Fibroblast of lung (primary cell): ENCODE measurements around the gene IL1RAPL2. TPM values are rescaled to one million over a fixed set of nuclear protein-coding genes. Genes with fewer than 3 reads are reported as not detected.

ENCODE experiments used
- DNase-seq, 2 donors: peaks; one replicate each; pipeline versions ENCODE4 v3.0.0 to v3.0.0-alpha.2; 2010; ENCODE audit warnings: low read depth in 2 of 2
- H2AFZ ChIP-seq: 2 replicates; pipeline ENCODE4 v1.5.1; 2012; ENCODE audit warnings: low read length, control low read depth, inconsistent platforms
- H3K27ac ChIP-seq: 2 replicates; pipeline ENCODE4 v1.5.1; 2011; ENCODE audit warnings: low read length, control low read depth; ENCODE audit not compliant: insufficient read depth
- H3K27me3 ChIP-seq: 2 replicates; pipeline ENCODE4 v1.5.1; 2011; ENCODE audit warnings: mild to moderate bottlenecking, low read length; ENCODE audit not compliant: control insufficient read depth, insufficient read depth
- H3K36me3 ChIP-seq: 2 replicates; pipeline ENCODE4 v1.5.1; 2011; ENCODE audit warnings: low read length; ENCODE audit not compliant: control insufficient read depth, insufficient read depth
- H3K4me1 ChIP-seq: 2 replicates; pipeline ENCODE4 v1.5.1; 2011; ENCODE audit warnings: low read length; ENCODE audit not compliant: control insufficient read depth, insufficient read depth; ENCODE audit errors: extremely low read depth
- H3K4me2 ChIP-seq: 2 replicates; pipeline ENCODE4 v1.5.1; 2011; ENCODE audit warnings: low read length, control low read depth; ENCODE audit not compliant: insufficient read depth; ENCODE audit errors: extremely low read depth
- H3K4me3 ChIP-seq, 4 experiments: fragments of 200-600 bp in 1 of 4; sonication (generic) in 1 of 4; replicated peaks in 1 of 4; 2 replicates each; pipeline ENCODE4 v1.5.1; 2011 to 2016; ENCODE audit warnings: low read length in 4 of 4, low read depth in 3 of 4, mild to moderate bottlenecking in 3 of 4, control low read depth in 2 of 4, inconsistent platforms in 1 of 4, mixed read lengths in 1 of 4; ENCODE audit not compliant: insufficient read depth in 1 of 4; ENCODE audit errors: control extremely low read depth in 1 of 4
- H3K79me2 ChIP-seq: 2 replicates; pipeline ENCODE4 v1.5.1; 2012; ENCODE audit warnings: mild to moderate bottlenecking, low read length, inconsistent platforms; ENCODE audit not compliant: control insufficient read depth, insufficient read depth
- H3K9ac ChIP-seq: 2 replicates; pipeline ENCODE4 v1.5.1; 2011; ENCODE audit warnings: mild to moderate bottlenecking, low read length, control low read depth; ENCODE audit not compliant: insufficient read depth
- H3K9me3 ChIP-seq: 2 replicates; pipeline ENCODE4 v1.5.1; 2012; ENCODE audit warnings: low read depth, low read length; ENCODE audit not compliant: control insufficient read depth, insufficient read depth
- H4K20me1 ChIP-seq: 2 replicates; pipeline ENCODE4 v1.5.1; 2011; ENCODE audit warnings: low read length; ENCODE audit not compliant: control insufficient read depth, insufficient read depth; ENCODE audit errors: extremely low read depth
- CTCF ChIP-seq, 2 donors: IDR thresholded peaks in 1 of 2; conservative IDR thresholded peaks in 1 of 2; 1 replicate in 1 of 2; 2 replicates in 1 of 2; pipeline ENCODE4 v1.5.1; 2011 to 2012; ENCODE audit warnings: low read length in 2 of 2, control low read depth in 1 of 2, inconsistent platforms in 1 of 2, low read depth in 1 of 2, mild to moderate bottlenecking in 1 of 2
- EZH2 ChIP-seq: IDR thresholded peaks from 2 replicates; pipeline ENCODE4 v1.5.1; 2012; ENCODE audit warnings: low read length, control low read depth, mild to moderate bottlenecking; ENCODE audit errors: missing control alignments
- polyA plus RNA-seq, 2 donors: library from polyadenylated mRNA; depleted of rRNA in 1 of 2; stranded (reverse) in 1 of 2; unstranded in 1 of 2; fragments of >200 nt; gene quantifications; 2 replicates each; pipeline ENCODE4 v1.2.1, GENCODE V29; 2011 to 2012; ENCODE audit warnings: missing spikeins in 1 of 2
- total RNA-seq: library from RNA; depleted of rRNA; stranded (reverse); fragments of >200 nt; gene quantifications from 2 replicates; pipeline ENCODE4 v1.2.1, GENCODE V29; 2014

The IL1RAPL2 gene
- total and polyA plus RNA-seq, 2 donors (not counting 1 experiment from before 2014, with no cell fraction given), result 0.22 TPM; not detected in 1

DNA sequence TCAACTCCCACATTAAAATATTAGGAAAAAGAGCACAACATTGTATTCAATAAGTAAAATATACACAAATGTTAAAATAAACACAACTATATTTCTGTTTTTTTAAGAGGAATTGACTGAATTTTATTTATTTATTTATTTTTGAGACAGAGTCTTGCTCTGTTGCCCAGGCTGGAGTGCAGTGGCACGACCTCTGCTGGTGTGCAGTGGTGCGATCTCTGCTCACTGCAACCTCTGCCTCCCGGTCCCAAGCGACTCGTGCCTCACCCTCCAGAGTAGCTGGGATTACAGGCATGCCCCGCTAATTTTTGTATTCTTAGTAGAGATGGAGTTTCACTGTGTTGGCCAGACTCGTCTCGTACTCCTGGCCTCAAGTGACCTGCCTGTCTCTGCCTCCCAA is 623.1 kb downstream of the IL1RAPL2 start:
- Histone ChIP-seq H3K4me2 (no peak overlapping the region), H3K4me1 (no peaks in the 10 kb centered on the region), H3K4me3 (no peak overlapping the region), H3K9ac (no peak overlapping the region), H3K27me3 (no peaks in the 10 kb centered on the region), H2AFZ (no peak overlapping the region), H3K79me2 (no peaks in the 10 kb centered on the region), H3K36me3 (no peaks in the 10 kb centered on the region), H3K27ac (no peak overlapping the region), H4K20me1 (no peaks in the 10 kb centered on the region), H3K9me3 (no peaks in the 10 kb centered on the region)
- DNase-seq, result no peak
- TF ChIP-seq EZH2 (no peak), CTCF (conservative IDR thresholded peaks at IDR 0.05 in 1 of 2, IDR thresholded peaks at IDR 0.05 in 1 of 2; ENCODE audit: low read depth in 1 of 2, low read length in 2 of 2) (no peak)

DNA sequence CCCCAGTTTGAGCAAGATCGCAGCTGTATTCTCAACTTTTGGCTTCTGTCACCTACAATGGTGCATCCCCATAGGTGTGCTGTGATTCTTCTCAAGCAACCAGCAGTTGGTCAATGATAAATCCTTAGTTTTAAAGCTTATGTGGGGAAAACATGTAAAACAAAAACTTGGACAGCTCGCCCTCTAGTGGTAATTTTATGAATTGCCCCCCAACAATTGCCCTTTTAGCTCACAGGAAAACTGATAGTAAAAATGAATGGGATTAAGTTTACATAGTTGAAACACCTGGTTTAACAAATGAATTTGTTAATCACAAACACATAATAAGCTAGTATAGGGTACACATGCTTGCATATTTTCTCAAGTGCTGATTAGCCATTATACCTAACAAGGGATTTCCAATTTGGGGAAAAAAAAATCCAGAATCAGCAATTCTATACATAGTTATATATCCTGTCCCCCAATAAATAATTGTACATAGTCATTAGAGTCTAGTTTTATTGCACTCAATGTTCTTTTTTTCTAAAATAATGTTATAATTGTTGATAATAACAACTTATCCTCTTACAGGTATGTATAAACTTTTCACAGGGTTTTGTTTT is 624.4 kb downstream of the IL1RAPL2 start:
- Histone ChIP-seq H4K20me1 (no peaks in the 10 kb centered on the region), H3K27ac (no peak overlapping the region), H3K27me3 (no peaks in the 10 kb centered on the region), H3K36me3 (no peaks in the 10 kb centered on the region), H3K4me2 (no peak overlapping the region), H3K4me3 (no peak overlapping the region), H2AFZ (no peak overlapping the region), H3K79me2 (no peaks in the 10 kb centered on the region), H3K4me1 (no peaks in the 10 kb centered on the region), H3K9ac (no peak overlapping the region), H3K9me3 (no peaks in the 10 kb centered on the region)
- DNase-seq, result peak in 1 of 2 donors; percentile 40
- no peak for TF ChIP-seq EZH2
- TF ChIP-seq CTCF (conservative IDR thresholded peaks at IDR 0.05 in 1 of 2, IDR thresholded peaks at IDR 0.05 in 1 of 2; ENCODE audit: low read depth in 1 of 2, low read length in 2 of 2), result peak; percentile 20 to 66

DNA sequence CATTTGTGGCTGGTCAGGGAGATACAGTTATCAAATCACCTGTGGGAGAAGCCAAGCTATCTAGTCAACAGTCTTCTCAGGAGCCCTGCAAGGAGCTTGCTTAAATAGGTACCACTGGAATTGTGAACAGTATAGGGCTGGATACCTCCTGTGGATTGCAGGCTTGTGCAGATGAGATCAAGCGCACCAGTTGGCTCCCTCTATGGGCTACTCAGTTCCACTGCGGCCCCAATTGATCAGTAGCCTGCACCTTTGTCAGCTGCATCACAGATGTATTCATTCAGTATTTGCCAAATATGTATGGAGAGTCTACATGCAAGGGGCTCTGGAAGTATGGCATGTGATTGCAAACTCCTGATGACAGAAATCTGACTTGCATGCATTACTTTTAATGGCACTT is 625.9 kb downstream of the IL1RAPL2 start:
- Histone ChIP-seq H3K4me1 (no peaks in the 10 kb centered on the region), H3K27me3 (no peaks in the 10 kb centered on the region), H3K27ac (no peak overlapping the region), H3K79me2 (no peaks in the 10 kb centered on the region), H4K20me1 (no peaks in the 10 kb centered on the region), H3K36me3 (no peaks in the 10 kb centered on the region), H3K9me3 (no peaks in the 10 kb centered on the region), H3K4me3 (no peak overlapping the region), H3K9ac (no peak overlapping the region), H3K4me2 (no peak overlapping the region), H2AFZ (no peak overlapping the region)
- no peak for DNase-seq
- TF ChIP-seq EZH2, result no peak
- TF ChIP-seq CTCF (conservative IDR thresholded peaks at IDR 0.05 in 1 of 2, IDR thresholded peaks at IDR 0.05 in 1 of 2; ENCODE audit: low read depth in 1 of 2, low read length in 2 of 2), result peak; percentile 24 to 50
